Esophagus squamous epithelium (tissue), 5 donors: Measurements from ENCODE around the gene SYNPO2. TPM values are rescaled to one million over a fixed set of nuclear protein-coding genes. Genes with fewer than 3 reads are reported as not detected.

Experiments
- DNase-seq: peaks from one replicate; lab custom pipeline; 2025; lab: John Stamatoyannopoulos, UW
- H3K27ac ChIP-seq, 4 donors: fragments of 200-600 bp; sonication (generic); one replicate each; pipeline ENCODE4 v1.5.1; 2016 to 2019; ENCODE audit warnings: mild to moderate bottlenecking in 1 of 4
- H3K27me3 ChIP-seq, 4 donors: fragments of 200-600 bp; sonication (generic); 1 replicate in 3 of 4; 2 replicates in 1 of 4; pipeline versions ENCODE4 v1.5.1 to v1.6.0; 2017 to 2021; ENCODE audit warnings: antibody characterized with exemption in 1 of 4
- H3K36me3 ChIP-seq, 3 donors: fragments of 200-600 bp; sonication (generic); one replicate each; pipeline ENCODE4 v1.5.1; 2016 to 2019
- H3K4me1 ChIP-seq, 3 donors: fragments of 200-600 bp; sonication (generic); one replicate each; pipeline ENCODE4 v1.5.1; 2017 to 2019
- H3K4me3 ChIP-seq, 4 donors: fragments of 200-600 bp; sonication (generic); 1 replicate in 3 of 4; 2 replicates in 1 of 4; pipeline ENCODE4 v1.5.1; 2016 to 2019; ENCODE audit warnings: mild to moderate bottlenecking in 2 of 4, moderate library complexity in 1 of 4
- H3K9me3 ChIP-seq, 3 donors: fragments of 200-600 bp; sonication (generic); one replicate each; pipeline ENCODE4 v1.5.1; 2016 to 2019
- POLR2A ChIP-seq, 4 donors: fragments of 450-650 bp; IDR thresholded peaks; one replicate each; pipeline ENCODE4 v1.6.1; 2017; ENCODE audit warnings: antibody characterized with exemption in 4 of 4, mild to moderate bottlenecking in 4 of 4, moderate library complexity in 3 of 4
- WGBS, 2 donors: methylation state at CpG; one replicate each; pipeline ENCODE4 v1.1.5; 2018; 5-methylcytosine and 5-hydroxymethylcytosine counted together
- intact Hi-C: fragments of 100-400 bp; cut with DNase I; formaldehyde crosslinking; loops from one replicate; pipeline ENCODE4 v1.15.0; 2022
- total RNA-seq, 4 donors: library from RNA; depleted of rRNA; stranded (reverse); fragments of >200 nt; gene quantifications; one replicate each; pipeline ENCODE4 v1.1.0, GENCODE V29; 2016
- TF ChIP-seq, protein P1 (sequence below), 6 experiments: fragments of 450-650 bp in 4 of 6; fragments of 200-600 bp in 2 of 6; sonication (generic) in 2 of 6; IDR thresholded peaks; one replicate each; pipeline ENCODE4 v1.5.1; 2016 to 2019; ENCODE audit warnings: antibody characterized with exemption in 6 of 6, mild to moderate bottlenecking in 4 of 6, moderate library complexity in 4 of 6
- donor health status: DM: yes; HTN: yes; CAD: no.

Gene SYNPO2
- total RNA-seq, 4 donors from 2014 or later: 19.0 to 418 (median 84.2) TPM

DNA sequence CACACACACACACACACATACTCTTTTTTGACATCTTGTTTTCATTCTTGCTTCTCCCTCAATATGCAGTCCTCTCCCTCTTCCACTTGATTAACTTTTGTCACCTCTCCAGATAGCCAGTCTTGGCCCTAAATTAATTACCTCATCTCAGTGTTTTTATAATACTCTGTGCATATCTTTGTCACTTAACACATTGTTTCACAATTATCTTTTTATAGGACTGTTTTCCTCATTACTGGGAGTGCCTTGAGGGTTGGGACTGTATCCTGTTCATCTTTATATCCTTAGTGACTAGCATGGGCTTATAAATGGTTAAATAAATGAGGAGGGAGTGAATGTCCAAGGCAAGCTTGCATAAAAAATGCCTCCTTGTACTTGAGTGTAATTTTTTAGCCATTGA lies 33.1 kb downstream of the SYNPO2 start:
- Histone ChIP-seq H3K9me3 (no peaks in the 10 kb centered on the region), H3K36me3 (no peaks in the 10 kb centered on the region), H3K27ac (peak overlapping the region in 3 of 4 donors; percentile 41 to 83 (median 72)), H3K4me3 (no peak overlapping the region), H3K4me1 (peaks cover 0 to 95% (median 15%) of the 10 kb centered on the region in 3 donors), H3K27me3 (no peaks in the 10 kb centered on the region)
- no peak for TF ChIP-seq POLR2A (IDR thresholded peaks at IDR 0.05)
- TF ChIP-seq, protein P1, sequence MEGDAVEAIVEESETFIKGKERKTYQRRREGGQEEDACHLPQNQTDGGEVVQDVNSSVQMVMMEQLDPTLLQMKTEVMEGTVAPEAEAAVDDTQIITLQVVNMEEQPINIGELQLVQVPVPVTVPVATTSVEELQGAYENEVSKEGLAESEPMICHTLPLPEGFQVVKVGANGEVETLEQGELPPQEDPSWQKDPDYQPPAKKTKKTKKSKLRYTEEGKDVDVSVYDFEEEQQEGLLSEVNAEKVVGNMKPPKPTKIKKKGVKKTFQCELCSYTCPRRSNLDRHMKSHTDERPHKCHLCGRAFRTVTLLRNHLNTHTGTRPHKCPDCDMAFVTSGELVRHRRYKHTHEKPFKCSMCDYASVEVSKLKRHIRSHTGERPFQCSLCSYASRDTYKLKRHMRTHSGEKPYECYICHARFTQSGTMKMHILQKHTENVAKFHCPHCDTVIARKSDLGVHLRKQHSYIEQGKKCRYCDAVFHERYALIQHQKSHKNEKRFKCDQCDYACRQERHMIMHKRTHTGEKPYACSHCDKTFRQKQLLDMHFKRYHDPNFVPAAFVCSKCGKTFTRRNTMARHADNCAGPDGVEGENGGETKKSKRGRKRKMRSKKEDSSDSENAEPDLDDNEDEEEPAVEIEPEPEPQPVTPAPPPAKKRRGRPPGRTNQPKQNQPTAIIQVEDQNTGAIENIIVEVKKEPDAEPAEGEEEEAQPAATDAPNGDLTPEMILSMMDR (IDR thresholded peaks at IDR 0.05): no peak
- DNase-seq: no peak
- intact Hi-C loops: no loop called here

DNA sequence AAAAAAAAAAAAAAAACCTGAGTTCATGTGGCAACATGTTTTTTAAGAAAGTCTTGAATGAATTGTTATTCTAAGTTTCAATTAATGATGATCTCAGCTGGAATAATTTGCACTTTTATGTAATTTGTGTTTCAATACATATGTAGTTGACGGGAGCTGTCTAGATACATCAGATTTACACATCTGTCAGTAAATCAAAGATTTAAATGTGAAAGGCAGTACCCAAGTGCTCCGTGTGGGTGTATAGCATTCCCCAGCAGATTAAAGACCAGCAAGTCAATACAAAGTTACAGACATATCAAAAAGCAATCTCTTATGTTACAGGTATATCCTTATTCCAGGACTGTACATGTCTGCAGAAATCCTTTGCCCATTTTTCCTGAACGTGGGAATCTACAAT lies 35.2 kb downstream of the SYNPO2 start:
- Histone ChIP-seq H3K27ac (peak overlapping the region in 2 of 4 donors; percentile 15 to 42), H3K4me1 (peaks cover 0 to 85% (median 10%) of the 10 kb centered on the region in 3 donors), H3K36me3 (no peaks in the 10 kb centered on the region), H3K27me3 (no peaks in the 10 kb centered on the region), H3K4me3 (no peak overlapping the region), H3K9me3 (no peaks in the 10 kb centered on the region)
- no peak for DNase-seq
- intact Hi-C loops: no loop called here
- no peak for TF ChIP-seq POLR2A (IDR thresholded peaks at IDR 0.05)
- TF ChIP-seq, protein P1 (IDR thresholded peaks at IDR 0.05): no peak
- WGBS, 2 donors: 18 to 34% methylated on average over 3 of the region's 3 CpGs

DNA sequence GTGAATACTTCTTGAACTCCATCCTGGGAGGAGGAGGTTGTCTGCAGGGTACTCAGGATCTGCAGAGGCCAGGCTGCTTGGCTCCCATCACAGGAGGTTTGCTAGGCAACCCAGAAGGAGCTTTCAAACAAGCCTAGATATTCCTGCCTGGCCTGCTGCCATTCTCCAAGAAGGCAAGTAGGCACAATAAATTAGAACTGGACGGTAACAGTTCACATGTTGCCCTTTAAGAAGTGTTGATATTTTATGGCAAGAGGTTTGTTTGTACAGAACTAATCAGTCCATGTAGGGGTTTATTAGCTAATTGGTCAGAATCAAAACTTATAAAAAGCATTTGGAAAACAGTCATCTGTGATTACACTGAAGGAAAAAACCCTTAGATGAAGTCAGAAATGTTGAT lies 39.3 kb downstream of the SYNPO2 start:
- no peak for DNase-seq
- Histone ChIP-seq H3K9me3 (no peaks in the 10 kb centered on the region), H3K27me3 (no peaks in the 10 kb centered on the region), H3K4me1 (peaks cover 0 to 44% (median 0%) of the 10 kb centered on the region in 3 donors), H3K36me3 (no peaks in the 10 kb centered on the region), H3K27ac (peak overlapping the region in 3 of 4 donors; percentile 16 to 56 (median 19)), H3K4me3 (no peak overlapping the region)
- intact Hi-C loops: no loop called here
- WGBS, 2 donors: 10 to 18% methylated on average over 1 of the region's 1 CpG
- no peak for TF ChIP-seq POLR2A (IDR thresholded peaks at IDR 0.05)
- TF ChIP-seq, protein P1 (IDR thresholded peaks at IDR 0.05): no peak

DNA sequence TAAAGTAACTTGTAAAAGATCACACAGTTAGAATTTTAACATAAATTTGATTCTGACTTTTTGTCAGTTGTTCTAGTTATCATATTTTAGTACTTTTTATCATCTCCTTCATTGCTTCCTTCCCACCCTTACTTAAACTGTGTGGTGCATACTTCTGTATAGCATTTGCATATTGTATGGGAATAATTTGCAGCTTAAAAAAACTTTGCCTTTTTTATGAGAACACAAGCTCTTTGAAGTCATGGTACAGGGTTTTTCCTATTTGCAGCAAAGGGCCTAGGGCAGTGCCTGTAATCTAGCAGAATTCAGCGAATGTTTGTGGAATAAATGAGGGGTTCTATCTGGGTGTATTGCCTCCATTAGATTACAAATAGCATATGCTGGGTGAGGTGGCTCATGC lies 41.6 kb downstream of the SYNPO2 start:
- H3K27me3 ChIP-seq: no peaks in the 10 kb centered on the region
- no peaks in the 10 kb centered on the region for H3K36me3 ChIP-seq
- intact Hi-C loops: no loop called here
- H3K9me3 ChIP-seq: no peaks in the 10 kb centered on the region
- TF ChIP-seq, protein P1 (IDR thresholded peaks at IDR 0.05): no peak
- TF ChIP-seq POLR2A (IDR thresholded peaks at IDR 0.05): no peak
- H3K4me1 ChIP-seq: peaks cover 0 to 22% (median 0%) of the 10 kb centered on the region in 3 donors
- H3K27ac ChIP-seq: no peak overlapping the region
- WGBS, 2 donors: 9 to 23% methylated on average over 1 of the region's 1 CpG
- DNase-seq: no peak
- no peak overlapping the region for H3K4me3 ChIP-seq

DNA sequence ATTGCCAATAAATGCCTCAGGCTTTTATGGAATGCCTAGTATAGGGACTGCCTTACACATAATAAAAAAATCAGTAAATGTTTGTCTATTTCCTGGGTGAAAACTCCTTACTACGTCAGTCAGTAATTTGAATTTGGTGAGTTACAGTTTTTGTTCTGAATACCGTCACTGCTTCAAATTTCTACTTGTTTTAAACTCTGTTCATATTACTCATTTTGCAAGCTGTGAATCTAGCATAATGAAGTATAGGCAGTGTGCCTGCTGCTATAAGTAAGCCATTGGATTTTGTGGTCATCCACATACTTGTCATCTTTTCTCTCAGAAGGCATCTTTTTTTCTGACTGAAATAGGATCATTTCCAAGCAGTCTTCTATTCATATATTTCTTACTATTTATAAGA lies 43.1 kb downstream of the SYNPO2 start:
- Histone ChIP-seq H3K4me1 (peaks cover 0 to 11% (median 0%) of the 10 kb centered on the region in 3 donors), H3K4me3 (no peak overlapping the region), H3K27me3 (no peaks in the 10 kb centered on the region), H3K36me3 (no peaks in the 10 kb centered on the region), H3K9me3 (no peaks in the 10 kb centered on the region), H3K27ac (peak overlapping the region in 2 of 4 donors; percentile 6 to 53)
- DNase-seq: no peak
- TF ChIP-seq, protein P1 (IDR thresholded peaks at IDR 0.05): no peak
- no peak for TF ChIP-seq POLR2A (IDR thresholded peaks at IDR 0.05)
- intact Hi-C loops: no loop called here
- whole genome bisulfite sequencing, 2 donors: 52 to 76% methylated on average over 2 of the region's 2 CpGs
